A673 (cell line): ENCODE data around the gene MCTS1.

ENCODE experiments used
- CTCF ChIP-seq: fragments of 300-800, 200-600 bp; sonication (generic); conservative IDR thresholded peaks from 2 replicates; pipeline ENCODE4 v1.5.1; 2017; ENCODE audit warnings: low read depth, mild to moderate bottlenecking, antibody characterized with exemption, low read length, moderate library complexity, mixed read lengths
- EZH2 ChIP-seq: fragments of 200-600 bp; sonication (generic); IDR thresholded peaks from 2 replicates; pipeline ENCODE4 v1.6.1; 2017; ENCODE audit warnings: borderline replicate concordance, low read depth, mild to moderate bottlenecking, mixed read lengths, antibody characterized with exemption, low read length; ENCODE audit not compliant: poor library complexity, severe bottlenecking

GRCh38 chrX:120638619-120639018, 34.7 kb downstream of the MCTS1 start:
- TF ChIP-seq CTCF (no peak), EZH2 (no peak)
